MM.1S (cell line): ENCODE results near the gene TET1.

ENCODE experiments used
- CTCF ChIP-seq: fragments of 300-600 bp; sonication (generic); IDR thresholded peaks from 2 replicates; pipeline ENCODE4 v1.5.1; 2016; ENCODE audit warnings: antibody characterized with exemption, low read length, mixed read lengths
- EZH2 ChIP-seq: fragments of 300-600 bp; sonication (generic); optimal IDR thresholded peaks from 2 replicates; pipeline ENCODE3; 2017; ENCODE audit warnings: low read depth, mild to moderate bottlenecking, antibody characterized with exemption, low read length, mixed read lengths

DNA sequence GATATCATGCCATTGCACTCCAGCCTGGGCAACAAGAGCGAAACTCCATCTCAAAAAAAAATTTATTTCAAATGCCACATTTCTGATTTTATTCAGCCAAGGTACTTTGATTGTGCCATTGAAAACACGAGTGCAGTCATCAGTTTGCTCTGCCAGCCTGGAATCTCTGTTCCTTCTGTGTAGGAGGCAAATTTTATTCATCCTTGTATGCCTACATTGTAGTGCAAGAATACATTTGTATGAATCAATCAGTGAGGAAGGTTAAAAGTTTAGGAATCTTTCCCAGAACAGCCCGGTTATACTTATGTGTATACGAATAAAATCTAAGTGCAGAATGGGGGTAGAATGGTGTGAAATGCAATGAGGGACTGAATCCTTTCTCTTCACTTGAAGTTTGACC lies 886 bp upstream of the TET1 start:
- TF ChIP-seq CTCF (no peak), EZH2 (no peak)
